GM21717 (cell line): ENCODE results near the gene OVOL3.
"Not testable (repeated sequence)": the region's sequence is repeated elsewhere in the genome, so short reads cannot be mapped to it uniquely, and the experiment has no call there.

ENCODE experiments used
- ATAC-seq: cut with Tn5 transposase; IDR thresholded peaks from one replicate; pipeline ENCODE4 v1.9.1; 2021; ENCODE audit warnings: mild to moderate bottlenecking, moderate library complexity; ENCODE audit not compliant: unreplicated experiment

OVOL3 gene

DNA sequence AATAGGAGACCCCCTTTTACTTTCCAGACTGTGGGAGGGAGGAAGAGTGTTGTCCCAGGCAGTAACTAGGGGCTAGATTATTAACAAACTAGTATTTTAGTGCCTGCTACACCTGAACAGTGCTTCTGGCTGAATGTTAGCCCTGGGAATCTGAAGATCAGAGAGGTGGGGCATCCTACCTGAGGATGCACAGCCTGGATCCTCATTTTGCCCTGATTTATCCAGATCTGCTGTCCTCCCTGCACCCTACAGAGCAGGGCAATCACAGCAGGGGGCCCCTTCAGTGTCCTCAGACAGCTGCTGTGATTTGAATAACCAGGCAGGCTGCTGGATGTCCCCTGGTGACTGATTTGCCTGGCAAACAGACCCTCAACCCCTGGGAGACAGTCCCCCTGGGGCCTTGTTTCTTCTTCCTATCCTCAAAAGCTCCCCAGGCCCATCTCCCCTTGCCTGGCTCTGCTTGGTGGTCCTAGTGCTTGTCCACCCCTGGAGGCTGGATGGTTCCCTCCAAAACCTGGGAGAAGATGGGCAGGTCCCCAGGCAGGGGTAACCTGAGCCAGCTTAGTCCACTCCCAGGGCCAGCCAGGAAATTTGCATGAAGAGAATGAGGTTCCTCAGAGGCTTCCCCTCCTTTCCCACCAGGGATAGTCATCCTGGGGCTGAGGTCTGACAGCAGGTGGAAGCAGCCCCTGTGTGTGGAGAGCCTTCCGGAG, at the start of gene OVOL3:
OVOL3 (plus strand) TSS at position 657 of the 713 bp plus-strand sequence. CDS start 60 bp downstream, outside the sequence.
- no peak for ATAC-seq

DNA sequence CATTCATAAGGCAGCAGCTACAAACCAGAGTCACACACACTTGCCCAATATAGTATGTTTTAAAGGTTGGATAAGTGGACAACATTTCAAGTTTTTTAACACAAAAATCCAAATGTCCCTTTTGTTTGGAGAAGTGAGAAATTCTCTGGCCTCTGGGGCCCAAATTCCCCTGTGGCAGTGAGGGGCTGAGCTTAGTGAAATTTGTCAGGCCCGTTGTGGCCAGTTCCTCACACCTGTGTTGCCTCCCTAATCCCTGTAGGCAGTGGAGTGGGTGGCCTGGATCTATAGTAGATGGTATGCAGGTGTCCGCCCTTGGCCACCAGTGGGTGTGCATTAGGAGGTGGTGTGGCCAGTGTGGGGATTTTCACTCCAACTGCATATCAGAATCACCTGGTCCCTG, 49.6 kb upstream of the OVOL3 start:
- no peak for ATAC-seq

DNA sequence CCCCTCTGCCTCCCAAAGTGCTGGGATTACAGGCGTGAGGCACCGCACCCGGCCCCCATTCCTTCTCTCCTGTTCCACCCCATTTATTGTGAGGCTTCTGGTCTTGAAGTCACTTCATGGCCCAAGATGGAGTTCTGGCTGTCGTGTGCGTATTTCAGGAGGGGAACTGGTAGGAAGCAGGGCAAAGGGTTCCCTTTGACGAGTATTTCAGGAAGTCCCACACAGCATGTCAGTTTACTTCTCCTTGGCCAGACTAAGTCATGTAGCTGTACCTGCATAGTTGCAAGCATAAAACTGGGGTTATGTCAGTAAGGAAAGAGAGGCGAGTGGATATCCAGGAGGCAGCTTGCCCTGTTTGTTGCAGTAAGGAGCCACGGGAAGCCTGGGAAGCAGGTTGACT, 46.1 kb upstream of the OVOL3 start:
- no peak for ATAC-seq

DNA sequence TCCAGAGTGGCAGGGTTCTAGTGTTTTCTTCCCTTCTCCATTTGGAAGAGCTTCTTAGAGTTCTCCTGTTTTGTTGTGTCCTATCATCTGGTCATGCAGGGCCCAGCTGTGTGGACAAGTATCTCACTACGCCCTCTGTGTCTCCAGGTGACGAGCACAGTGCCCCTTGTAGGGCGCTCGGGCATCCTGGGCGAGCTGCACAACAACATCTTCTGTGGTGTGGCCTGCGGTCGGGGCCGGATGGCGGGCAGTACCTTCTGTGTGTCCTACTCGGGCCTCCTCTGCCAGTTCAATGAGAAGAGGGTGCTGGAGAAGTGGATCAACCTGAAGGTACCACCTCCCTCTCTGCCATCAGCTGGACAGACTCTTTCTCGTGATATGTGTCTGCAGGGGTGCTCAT, 43.3 kb upstream of the OVOL3 start:
- no peak for ATAC-seq

DNA sequence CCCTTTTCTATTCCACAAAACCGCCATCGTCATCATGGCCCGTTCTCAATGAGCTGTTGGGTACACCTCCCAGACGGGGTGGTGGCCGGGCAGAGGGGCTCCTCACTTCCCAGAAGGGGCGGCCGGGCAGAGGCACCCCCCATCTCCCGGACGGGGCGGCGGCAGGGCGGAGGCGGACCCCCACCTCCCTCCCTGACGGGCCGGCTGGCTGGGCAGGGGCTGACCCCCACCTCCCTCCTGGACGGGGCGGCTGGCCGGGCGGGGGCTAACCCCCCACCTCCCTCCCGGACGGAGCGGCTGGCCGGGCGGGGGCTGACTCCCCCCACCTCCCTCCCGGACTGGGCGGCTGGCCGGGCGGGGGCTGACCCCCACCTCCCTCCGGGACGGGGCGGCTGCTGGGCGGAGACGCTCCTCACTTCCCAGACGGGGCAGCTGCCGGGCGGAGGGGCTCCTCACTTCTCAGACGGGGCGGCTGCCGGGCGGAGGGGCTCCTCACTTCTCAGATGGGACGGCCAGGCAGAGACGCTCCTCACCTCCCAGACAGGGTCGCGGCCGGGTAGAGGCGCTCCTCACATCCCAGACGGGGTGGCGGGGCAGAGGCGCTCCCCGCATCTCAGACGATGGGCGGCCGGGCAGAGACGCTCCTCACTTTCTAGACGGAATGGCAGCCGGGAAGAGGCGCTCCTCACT, 42.0 kb upstream of the OVOL3 start:
- not testable (repeated sequence) for ATAC-seq

DNA sequence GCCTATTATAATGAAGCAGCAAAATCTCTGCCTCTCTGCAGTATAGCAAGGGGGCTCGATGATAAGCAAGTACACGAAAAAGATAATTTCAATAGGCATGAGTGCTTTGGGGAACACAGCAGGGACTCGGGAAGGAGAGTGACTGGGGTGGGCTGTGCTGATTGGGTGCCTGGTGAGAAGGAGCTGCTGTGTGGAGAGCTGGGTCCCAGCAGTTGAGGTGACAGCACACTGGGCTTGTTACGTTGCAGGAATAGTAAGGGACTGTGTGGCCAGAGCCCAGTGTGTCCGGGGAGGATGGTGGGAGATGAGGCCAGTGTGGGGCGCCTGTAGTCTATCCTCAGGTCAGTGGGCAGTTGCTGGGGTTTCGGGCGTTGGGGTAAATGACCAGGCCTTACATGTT, 38.9 kb upstream of the OVOL3 start:
- ATAC-seq, result no peak

DNA sequence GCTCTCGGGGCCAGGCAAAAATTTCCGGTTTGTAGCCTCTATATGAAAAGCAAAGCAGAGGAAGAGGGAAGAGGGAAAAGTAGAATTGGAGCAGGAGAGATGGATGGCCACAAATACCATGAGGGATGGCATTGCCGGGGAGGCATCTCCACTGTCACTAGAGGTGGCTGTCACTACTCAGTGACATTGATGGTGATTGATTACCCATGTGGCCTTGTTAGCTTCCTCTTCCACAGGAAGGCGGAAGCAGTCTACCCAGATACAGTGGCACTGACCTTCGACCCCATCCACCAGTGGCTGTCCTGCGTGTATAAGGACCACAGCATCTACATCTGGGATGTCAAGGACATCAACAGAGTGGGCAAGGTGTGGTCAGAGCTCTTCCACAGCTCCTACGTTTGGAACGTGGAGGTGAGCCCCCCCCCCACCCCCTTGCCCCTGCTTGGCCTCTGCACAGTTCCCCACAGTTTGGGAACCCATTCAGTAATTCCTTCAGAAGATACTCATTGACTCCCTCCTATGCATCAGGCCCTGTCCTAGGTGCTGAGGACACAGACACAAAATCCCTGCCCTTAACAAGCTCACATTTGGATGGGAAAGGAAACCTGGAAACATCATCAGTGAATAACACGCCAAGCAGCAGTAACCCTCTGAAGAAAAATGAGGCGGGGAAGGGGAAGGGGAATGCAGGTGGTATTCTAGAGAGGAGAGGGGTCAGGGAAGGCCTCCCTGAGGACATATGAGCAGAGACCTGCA, 37.6 kb upstream of the OVOL3 start:
- no peak for ATAC-seq

DNA sequence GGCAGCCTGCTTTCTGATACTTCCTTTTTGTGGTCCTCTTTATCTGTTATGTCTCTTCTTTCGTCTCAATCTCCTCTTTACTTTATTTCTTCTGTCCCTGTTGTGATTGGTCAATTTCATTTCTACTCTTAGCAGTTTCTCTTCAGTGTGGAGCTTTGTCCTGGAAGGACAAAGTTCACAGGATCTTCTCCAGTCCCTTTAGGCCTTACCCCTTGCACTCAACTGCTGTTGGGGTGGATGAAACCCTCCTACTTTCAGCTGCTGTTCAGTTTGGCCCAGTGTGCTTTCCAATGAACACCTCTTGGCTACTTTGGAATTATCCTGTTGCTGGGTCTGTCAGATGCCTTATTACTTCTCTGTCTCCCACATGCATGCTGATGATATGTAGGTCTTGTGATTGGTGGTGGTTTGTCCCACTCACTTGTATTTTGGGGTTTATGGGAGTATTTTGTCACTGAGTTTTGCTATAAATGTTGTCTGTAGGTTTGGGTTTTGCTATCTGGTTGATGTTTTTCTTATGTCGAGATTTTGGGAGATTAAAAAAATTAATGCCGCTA, 31.5 kb upstream of the OVOL3 start:
- no peak for ATAC-seq

DNA sequence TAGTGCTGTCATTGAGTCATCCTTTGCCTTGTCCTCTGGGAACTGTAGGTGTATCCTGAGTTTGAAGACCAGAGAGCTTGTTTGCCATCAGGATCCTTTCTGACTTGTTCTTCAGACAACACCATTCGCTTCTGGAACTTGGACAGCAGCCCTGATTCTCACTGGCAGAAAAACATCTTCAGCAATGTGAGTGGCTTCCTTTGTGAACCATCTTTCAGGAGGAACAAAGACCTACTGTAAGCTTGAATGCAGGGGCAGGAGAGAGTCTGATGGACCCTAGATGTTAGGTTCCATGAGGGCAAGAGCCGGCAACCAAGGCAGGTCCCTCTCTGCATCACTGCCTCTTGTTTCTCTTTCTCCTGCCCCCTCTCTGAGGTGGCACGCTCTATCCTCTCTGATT, 29.6 kb upstream of the OVOL3 start:
- no peak for ATAC-seq

DNA sequence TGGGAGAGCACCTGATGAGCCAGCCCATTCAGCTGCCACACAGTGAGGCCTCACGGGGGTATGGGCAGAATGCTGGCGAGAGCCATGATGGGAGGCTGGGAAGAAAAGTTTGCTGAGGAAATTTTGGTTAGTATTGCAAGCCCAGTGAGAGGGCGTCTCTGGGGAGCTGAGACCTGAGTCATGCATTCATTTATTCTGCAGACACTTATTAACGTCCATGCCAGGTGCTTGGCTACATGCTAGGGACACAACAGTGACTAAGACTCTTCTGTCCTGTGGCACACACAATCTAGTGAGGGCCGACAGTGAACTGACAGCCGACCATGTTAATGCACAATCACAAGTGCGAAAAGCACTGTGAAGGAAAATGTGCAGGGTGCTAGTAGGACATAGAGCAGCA, 29.0 kb upstream of the OVOL3 start:
- ATAC-seq, result no peak

DNA sequence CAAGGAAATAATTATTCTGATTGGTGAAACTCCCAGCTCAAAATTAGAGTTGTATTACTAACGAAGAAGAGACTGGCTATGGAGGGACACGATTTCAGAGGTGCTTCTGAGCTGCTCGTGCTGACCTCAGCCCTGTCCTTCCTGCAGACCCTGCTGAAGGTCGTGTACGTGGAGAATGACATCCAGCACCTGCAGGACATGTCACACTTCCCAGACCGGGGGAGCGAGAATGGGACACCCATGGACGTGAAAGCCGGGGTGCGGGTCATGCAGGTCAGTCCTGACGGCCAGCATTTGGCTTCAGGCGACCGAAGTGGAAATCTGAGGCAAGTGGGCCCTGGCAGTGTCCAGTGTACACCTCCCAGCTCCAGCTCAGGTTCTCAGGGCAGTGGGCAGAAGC, 28.0 kb upstream of the OVOL3 start:
- ATAC-seq, result no peak

DNA sequence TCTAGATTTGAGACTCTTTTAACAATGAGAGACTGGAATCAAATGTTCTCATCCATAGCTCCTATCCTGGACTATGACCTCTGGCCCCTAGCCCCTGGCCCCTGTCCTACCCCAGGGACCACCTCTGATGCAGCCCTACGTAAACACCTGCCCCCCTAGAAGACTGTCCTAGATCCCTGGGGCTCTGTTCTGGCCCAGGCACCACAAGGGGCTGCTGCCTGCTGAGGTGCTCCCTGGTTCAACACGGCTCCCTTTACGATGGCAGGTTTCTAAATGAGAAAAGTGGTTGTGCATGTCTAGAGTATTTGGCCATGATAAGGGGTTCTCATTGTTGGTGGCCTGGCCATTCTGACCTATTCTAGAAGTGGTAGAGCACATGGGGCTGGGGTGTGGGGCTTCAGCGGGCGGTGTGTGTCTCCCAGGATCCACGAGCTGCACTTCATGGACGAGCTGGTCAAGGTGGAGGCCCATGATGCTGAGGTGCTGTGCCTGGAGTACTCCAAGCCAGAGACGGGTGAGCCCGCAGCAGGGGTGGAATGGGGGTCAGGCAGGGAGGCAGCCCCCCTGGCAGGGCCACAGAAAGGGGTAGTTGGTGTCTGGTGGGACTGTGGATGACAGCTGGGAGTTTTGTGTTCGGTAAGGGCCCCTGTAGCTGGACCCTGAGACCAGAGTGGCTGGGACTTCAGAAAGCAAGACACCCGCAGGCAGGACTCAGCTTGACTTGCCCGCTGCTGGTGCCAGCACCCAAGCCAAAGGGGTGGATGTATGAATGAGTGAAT, 26.5 kb upstream of the OVOL3 start:
- ATAC-seq, result no peak

DNA sequence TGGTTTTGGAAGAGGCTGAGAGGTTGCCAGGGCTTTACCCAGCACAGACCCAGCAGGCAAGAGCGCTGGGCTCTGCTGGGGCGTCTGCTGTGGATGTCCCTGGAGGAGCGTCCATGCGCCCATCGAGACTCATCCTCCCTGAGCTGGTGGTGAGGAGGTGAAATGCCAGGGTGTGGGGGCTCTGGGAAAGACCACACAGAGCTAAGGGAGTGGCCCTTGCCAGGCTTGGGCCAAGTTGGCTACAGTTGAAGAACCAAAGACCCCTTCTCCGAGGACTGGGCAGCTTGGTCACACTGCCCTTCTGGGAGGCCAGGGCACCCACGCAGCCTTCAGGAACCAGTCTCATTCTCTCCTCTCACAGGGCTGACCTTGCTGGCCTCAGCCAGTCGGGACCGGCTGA, 24.6 kb upstream of the OVOL3 start:
- ATAC-seq, result no peak

DNA sequence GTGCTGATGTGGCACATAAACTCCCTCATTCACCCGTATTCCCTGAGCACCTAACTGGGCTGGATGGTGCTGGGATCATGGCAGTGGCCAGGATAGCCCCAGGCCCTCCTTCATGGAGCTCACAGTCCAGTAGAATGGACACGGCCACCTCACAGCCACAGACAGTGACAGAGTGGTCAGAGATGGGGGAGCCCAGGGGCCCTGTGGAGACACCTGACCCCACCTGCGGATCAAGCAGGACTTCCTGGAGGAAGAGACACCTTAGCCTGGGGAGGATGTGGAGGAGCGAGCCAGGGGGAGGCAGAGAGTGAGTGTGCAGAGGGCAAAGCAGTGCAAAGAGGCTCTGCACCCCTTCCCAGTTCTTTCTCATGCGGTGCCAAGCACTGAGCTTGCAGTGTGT, 21.1 kb upstream of the OVOL3 start:
- no peak for ATAC-seq

DNA sequence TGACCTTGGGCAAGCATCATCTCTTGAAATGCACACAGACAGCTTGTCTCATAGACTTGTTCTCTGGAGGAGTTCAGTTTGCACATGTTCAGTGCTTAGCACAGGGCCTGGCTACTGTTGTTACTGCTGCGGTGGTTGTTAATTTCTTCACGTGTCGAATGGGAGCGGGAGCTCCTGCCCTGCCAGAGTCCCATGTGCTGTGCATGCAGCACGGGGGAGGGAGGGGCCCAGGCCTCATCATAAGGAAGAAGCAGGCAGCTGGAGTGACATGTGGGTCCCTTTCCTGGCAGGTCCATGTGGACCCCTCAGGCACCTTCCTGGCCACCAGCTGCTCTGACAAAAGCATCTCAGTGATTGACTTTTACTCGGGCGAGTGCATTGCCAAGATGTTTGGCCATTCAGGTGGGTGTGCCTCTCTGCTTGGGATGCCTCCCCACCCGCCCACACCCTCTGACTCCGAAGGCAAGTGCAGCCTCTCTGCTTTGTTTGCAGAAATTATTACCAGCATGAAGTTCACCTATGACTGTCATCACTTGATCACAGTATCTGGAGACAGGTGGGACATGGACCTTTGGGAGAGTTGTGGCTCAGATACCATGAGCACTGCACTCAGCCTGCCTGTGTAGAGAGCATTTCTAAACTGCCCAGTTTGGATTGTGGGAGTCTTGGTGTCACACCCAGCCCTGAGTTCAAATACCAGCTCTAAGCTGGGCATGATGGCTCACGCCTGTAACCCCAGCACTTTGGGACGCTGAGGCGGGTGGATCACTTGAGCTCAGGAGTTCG, 19.8 kb upstream of the OVOL3 start:
- no peak for ATAC-seq

DNA sequence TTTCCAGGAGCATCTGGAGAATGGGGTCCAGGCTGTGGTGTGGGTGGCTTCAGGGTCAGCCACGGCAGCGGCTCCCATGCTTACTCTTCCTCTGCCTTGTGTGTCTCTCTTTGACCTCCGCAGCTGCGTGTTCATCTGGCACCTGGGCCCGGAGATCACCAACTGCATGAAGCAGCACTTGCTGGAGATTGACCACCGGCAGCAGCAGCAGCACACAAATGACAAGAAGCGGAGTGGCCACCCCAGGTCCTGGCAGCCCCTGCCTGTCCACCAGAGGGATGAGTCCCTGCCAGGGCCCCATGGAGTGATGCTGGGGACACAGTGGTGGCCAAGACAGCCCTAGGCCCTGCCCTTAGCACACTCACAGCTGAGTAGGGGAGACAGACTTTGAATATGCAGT, 18.4 kb upstream of the OVOL3 start:
- no peak for ATAC-seq

DNA sequence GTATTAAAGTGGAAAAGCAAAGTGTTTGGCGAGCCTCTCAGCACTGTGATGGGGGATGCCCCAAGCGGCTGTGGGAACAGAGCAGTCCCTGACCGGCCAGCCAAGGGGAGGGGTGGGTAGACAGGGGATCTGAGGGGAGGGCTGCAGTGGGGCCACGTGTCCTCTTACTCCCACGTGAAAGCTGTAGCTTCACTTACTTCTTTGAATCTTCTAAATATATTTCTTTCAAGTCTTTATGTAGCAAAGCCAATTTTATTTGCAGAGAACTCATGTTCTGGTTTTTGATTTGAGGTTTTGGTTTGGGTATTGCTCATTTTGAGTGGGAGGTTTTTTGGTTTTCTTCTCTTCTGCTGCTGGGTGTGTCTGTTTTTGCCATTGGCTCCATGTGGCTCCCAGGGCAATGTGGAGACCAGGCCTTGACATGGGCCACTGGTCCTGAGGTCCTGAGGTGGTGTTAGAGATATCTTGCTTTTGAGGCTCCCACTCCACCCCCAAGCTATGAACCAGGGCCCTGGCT, 17.7 kb upstream of the OVOL3 start:
- ATAC-seq, result no peak

DNA sequence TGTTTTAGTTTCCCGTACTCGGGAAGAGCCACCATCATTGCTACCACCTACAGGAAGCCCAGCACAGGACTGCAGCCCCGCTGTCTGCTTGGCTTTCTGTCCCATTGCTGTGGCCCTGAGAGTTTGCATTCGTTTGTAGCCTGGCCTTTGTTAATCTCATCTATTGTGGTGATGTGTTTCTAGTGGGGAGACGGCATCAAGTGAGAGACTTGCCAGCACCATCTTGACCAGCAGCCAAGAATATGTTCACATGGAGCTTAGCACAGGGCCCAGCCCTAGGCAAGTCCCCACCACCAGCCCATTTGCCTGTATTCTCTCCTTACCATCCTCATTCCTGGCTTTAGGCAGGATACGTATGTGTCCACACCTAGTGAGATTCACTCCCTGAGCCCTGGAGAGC, 17.3 kb upstream of the OVOL3 start:
- ATAC-seq, result no peak

DNA sequence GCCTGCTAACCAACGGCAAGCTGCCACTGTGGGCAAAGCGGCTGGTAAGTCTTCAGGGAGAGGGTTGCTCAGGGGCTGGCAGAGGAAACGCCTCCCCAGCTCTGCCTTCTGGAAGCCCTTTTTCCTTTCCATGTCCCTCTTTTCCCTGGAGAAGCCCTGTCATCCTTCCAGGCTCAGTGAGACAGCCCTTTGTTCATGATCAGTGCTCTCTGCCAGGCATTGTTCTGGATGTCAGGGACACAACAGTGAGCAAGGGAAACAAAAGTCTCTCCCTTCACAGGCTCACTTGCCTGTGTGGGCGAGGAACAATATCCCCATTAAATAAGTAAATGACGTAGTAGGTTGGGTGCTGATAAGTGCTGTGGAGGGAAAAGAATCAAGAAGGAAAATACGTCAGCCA, 13.9 kb upstream of the OVOL3 start:
- ATAC-seq, result no peak
